ENCODE data around the gene PARD6G.
"Not testable (repeated sequence)": the region's sequence is repeated elsewhere in the genome, so short reads cannot be mapped to it uniquely, and the experiment has no call there.

The PARD6G gene, protein sequence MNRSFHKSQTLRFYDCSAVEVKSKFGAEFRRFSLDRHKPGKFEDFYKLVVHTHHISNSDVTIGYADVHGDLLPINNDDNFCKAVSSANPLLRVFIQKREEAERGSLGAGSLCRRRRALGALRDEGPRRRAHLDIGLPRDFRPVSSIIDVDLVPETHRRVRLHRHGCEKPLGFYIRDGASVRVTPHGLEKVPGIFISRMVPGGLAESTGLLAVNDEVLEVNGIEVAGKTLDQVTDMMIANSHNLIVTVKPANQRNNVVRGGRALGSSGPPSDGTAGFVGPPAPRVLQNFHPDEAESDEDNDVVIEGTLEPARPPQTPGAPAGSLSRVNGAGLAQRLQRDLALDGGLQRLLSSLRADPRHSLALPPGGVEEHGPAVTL

DNA sequence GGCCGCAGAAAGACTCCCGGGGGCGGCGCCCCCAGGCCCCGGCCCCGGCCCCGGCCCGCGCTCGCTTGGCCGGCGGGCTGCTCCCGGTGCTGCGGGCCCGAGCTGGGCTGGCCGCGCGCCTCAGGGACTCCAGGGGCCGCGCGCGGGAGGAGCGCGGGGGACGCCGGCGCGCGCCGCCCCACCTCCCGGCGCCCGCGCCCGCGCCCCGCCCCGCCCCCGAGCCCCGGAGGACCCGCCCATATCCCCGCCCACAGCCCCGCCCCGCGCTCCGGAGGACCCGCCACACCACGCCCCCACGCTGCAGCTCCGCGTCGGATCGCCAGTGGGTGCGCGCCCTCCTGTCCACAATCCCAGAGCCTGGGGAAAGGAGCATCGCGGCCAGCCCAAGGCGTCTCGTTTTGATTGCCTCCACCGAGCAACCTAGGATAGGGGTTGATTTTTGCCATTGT lies at the start of gene PARD6G:
TSS of gene PARD6G (minus strand) at position 122 of the 449 bp plus-strand sequence. CDS start 166 bp downstream, outside the sequence.
- DNase-seq: peak; percentile 55 to 68

DNA sequence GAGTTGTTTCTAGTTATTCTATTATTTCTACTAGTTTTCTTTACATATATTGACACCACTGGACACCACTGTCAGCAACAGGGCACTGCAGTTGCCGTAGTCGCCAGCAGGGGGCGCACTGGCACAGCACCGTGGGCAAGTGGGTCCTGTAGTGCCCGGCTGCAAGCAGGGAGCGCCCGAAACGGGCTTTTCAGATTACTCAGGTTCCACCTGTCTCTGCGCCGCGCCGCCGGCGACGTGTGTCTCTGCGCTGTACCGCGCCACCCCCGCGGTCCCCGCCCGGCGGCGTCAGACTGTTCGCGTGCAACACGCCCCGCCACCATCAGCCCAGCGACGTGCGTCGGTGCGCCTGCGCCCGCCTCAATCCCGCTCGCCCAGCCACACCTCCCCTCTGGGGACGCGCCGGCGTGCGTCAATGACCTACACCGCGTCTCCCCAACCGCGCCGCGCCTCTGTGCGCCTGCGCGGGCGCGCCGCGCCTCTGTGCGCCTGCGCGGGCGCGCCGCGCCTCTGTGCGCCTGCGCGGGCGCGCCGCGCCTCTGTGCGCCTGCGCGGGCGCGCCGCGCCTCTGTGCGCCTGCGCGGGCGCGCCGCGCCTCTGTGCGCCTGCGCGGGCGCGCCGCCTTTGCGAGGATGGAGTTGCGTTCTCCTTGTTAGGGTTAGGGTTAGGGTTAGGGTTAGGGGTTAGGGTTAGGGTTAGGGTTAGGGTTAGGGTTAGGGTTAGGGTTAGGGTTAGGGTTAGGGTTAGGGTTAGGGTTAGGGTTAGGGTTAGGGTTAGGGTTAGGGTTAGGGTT lies 15.1 kb upstream of the PARD6G start:
- DNase-seq: not testable (repeated sequence)

DNA sequence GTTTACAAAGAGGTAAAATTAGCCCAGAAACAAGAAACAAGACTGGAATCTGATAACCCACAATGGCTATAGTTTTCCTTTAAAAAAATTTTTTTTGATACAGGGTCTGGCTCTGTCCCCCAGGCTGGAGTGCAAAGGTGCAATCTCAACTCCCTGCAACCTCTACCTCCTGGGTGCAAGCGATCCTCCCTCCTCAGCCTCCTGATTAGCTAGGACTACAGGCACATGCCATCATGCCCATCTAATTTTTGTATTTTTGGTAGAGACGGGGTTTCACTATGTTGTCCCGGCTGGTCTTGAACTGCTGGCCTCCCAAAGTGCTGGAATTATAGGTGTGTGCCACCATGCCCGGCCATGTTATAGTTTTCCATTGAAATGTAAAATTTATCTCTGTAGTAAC lies 12.3 kb upstream of the PARD6G start:
- DNase-seq: no peak

DNA sequence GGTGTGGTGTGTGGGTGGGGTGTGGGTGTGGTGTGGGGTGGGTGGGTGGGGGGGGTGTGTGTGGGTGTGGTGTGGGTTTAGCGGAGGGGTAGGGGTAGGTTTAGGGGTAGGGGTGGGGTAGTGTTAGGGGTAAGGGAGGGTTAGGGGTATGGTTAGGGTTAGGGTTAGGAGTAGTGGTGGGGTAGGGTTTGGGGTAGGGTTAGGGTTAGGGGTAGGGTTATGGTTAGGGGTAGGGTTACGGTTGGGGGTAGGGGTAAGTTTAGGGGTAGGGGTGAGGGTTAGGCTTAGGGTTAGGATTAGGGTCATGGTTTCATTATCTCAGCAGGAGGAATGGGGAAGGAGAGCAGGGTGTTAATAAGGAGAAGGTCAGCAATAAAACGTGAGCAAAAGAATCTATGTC lies 11.3 kb upstream of the PARD6G start:
- no peak for DNase-seq

DNA sequence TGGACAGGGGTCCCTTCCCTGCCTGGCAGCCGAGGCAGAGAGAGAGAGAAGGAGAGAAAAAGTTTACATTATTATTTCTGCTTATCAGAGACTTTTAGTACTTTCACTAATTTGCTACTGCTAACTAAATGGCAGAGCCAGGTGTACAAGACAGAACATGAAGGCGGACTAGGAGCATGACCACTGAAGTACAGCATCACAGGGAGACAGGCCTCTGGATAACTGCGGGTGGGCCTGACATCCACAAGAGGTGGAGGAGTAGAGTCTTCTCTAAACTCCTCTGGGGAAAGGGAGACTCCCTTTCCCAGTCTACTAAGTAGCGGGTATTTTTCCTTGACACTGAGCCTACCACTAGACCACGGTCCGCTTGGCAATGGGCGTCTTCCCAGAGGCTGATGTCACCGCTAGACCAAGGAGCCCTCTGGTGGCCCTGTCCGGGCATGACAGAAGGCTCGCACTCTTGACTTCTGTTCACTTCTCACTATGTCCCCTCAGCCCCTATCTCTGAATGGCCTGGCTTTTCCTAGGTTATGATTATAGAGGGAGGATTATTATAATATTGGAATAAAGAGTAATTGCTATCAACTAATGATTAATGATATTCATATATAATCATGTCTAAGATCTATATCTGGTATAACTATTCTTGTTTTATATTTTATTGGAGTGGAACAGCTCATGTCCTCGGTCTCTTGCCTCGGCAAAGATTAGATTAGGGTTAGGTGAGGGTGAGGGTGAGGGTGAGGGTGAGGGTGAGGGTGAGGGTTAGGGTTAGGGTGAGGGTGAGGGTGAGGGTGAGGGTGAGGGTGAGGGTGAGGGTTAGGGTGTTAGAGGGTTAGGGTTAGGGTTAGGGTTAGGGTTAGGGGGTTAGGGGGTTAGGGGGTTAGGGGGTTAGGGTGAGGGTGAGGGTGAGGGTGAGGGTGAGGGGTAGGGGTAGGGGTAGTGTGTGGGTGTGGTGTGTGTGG lies 10.5 kb upstream of the PARD6G start:
- DNase-seq: peak; percentile 62 to 63

DNA sequence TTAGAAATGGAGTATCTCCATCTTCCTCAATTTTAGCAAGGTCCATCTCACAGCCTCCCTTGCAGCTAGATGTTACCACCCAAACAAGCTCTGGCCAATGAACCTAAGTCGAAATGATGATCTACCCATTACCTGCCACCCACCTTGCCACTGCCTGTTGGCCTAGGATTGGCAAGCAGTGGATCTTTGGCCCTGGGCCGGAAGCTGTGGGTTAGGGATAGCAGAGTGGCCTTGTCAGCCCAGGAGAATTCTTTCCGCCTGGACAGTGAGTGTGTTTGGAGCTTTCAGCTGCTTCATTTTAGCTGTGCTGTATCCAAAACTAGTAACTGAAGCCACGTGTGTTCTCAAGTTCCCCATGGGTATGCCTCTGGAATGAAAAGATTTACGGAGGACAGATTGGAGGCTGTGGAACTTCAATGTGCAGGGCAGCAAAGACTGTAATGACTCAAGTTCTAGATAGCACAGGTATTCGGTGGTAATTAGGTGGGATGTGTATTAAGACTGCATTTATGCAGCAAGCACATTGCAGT lies 7.7 kb upstream of the PARD6G start:
- DNase-seq: no peak

DNA sequence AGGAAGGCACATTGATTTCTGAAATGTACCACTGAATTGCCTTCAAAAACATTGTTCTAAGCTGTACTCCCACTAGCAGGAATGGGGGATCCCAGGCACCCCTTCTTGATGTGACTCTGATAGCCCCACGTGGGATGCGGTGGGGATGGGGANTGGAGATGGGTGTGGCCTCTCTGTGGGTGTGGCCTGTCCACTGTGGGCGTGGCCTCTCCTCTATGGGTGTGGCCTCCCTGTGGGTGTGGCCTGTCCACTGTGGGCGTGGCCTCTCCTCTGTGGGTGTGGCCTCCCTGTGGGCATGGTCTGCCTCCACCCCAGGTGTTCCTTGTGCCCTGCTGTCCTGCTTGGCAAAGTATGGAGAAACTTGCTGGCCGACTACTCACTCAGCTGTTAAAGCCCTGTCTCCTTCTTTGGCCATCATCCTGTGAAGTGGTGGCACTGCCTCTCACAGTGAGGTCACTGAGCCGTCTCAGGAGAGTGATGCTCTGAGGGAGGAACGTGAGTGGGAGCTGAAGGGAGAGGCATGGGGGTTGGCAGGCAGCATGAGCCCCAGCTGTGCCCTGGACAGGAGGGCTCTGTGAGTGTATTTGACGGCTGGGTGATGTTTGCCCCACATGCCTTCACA lies 6.7 kb upstream of the PARD6G start:
- no peak for DNase-seq

DNA sequence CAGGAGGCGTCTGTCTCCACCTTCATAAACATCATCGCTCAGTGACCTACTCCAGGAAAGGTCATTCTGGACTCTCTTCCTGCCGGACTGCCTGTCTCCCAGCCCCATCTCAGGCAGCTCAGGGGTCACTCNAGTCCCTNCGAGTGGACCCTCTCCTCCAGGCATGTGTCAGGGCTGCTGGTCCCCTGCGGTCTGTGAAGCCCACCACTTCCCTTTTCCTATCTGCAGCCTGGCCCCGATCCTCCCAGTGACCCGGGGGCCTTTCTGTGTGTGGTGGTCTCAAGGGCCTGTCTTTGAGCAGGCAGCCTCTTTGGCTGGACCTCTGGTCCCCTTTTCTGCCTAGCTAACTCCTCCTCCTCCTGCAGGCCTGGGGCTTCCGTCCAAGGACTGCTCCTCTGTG lies 5.9 kb upstream of the PARD6G start:
- DNase-seq: no peak

DNA sequence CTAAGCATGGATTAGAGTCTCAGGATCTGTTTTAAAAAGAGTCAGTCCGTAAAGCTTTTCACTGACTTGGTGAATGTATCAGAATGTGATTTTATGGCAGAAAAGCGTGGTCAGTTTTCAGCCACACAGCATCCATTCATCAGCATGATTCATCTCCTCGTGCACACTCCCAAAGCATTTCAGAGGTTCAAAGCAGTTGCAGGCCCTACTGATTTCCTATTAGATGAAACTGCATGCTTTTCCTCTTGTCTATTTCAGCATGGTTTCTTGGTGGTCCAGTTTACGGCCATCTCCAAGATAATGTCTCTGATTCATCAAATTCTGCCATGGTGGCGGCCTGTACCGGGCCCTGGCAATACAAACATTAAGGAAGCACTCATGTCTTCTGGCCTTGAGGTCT lies 4.8 kb upstream of the PARD6G start:
- no peak for DNase-seq

DNA sequence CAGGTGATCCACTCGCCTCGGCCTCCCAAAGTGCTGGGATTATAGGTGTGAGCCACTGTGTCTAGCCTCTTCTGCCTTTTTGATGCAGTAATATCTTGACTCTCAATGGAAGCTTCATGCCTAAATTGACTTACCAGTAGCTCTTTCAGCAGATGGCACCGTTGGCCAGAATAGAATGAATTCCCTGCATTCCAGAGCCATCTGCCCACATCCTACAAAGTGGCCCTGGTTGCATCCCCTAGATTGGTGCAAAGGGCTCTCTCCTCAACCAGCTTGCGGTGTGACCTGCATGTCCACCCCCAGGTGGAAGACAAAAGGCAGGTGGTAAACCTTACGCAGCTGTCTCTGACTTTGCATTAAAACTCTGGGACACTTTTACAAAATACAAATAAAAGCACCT lies 4.4 kb upstream of the PARD6G start:
- DNase-seq: no peak

DNA sequence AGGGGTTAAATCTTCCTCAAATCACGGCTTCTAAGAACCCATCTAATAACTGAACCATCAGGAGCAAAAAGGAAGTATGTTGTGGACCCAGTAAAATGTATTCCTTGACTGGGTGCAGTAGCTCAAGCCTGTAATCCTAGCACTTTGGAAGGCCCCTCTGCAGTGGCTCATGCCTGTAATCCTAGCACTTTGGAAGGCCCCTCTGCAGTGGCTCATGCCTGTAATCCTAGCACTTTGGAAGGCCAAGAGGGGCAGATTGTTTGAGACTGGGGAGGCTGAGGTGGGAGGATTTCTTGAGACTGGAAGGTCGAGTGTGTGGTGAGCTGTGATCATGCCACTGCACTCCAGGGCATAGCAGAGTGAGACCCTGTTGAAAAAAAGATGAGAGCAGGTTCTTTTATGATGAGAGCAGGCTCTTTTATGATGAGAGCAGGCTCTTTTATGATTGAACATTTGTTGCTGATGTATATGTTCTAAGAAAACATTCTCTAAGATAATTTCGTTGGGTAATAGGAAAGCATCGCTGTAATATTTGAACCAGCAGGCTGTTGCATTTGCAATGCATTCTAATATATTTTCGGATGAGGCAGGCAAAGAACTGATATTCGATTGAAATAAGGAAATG lies 3.5 kb upstream of the PARD6G start:
- no peak for DNase-seq

DNA sequence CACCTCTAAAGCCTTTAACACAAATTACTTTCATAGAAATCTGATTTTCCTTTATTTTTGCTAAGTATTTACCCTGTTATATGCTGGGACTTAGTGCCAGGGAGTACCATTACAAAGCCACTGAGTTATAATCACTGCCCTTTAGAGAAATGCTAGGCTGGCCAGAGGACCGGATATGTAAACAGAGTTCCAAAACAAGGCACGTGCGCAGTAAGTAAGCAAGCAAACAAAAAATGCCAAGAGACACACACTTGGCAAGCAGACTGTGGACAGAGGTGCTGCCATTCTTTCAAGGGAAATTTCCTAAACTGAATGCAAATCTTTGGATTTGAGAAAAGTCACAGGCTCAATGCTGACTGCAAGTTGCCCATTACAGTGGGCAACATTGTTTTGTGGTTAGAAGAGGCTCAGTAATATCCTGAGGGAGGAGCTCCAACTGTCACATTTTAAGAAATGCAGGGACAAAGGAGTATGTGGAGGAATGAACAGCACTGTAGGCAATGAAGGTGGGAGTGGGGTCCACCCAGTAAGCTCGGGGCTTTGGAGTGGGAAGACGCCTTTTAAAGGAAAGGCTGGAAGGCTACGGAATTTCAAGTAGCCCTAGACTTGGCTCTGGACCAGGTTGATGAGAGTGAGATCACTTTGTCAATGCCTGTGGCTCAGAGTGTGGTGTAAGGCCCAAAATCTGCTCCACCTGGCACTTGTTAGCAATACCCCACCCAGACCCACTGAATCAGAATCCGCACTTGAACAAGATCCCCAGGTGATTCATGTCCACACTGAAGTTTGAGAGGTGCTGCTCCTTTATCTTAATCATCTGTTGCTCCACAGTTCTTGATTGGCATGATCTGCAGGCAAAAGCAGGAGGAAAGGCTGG lies 2.1 kb upstream of the PARD6G start:
- DNase-seq: no peak

DNA sequence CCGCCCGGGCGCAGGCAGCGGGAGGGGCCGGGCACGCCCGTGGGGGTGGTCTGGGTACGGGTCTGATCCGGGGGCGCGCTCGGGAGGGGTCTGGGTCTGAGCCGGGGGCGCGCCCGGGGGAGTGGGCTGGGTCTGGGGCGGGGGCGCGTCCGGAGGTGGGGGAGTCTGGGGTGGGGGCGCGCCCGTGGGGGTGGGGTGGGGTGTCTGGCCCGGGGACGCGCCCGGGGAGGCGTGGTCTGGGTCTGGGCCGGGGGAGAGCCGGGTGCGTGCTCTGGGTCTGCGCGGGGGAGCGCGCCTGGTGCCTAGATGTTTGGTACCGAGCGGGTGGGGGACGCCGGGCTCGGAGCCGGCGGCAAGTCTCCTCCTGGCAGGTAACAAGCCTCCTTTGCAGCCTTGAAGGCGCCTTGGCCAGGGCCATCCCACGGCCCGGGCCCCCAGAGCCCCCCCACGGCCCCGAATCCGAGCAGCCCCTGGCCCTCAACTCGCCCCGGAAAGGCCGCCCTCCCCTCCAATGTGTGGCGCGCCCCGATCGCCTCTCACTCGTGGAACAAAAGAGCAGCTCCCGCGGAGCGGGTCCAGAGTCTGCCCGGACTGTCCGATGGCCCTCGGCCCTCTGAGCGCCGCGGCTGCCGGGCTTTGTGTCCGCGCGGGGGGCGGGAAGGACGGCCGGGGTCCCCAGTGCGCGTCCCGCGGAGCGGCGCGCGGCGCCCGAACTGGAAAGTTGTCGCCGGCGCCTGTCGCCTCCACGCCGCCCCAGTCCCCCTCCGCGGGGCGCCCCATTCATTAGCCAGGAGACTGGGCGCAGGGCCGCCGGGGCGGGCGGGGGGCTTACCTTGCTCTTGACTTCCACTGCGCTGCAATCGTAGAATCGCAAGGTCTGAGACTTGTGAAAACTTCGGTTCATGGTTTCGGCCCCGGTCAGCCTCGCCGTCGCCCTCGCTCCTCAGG lies 595 bp downstream of the PARD6G start:
- DNase-seq: no peak

DNA sequence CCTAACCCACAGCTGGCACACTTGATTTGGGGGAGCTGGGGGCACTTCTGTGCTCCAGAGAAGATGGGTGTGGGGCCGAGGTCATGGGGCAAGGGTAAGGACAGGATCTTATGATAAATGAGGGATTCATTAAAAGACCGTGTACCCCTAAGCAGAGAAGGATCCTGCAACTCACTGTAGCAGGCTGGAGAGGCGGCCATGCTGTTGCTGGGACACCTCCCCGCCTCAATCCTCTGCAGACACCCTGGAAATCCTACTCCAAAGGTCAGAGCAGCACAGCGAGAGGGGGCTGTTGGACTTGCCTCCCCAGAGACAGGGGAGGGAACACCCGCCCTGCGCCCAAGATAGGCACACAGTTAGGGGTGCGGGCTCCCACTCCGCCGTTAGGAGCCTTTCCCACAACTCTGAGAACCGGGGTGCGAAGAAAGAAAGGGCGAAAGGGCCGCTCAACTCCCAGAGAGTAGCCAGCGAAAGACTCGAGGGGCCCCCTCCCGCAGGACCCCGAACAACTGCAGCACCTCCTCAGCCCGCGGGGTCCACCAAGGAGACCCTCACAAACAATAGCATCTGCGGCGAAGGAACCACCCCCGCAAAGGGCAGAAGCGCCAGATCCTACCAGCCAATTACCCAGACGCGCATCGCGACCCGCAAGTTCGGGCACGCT lies 1.4 kb downstream of the PARD6G start:
- DNase-seq: no peak

DNA sequence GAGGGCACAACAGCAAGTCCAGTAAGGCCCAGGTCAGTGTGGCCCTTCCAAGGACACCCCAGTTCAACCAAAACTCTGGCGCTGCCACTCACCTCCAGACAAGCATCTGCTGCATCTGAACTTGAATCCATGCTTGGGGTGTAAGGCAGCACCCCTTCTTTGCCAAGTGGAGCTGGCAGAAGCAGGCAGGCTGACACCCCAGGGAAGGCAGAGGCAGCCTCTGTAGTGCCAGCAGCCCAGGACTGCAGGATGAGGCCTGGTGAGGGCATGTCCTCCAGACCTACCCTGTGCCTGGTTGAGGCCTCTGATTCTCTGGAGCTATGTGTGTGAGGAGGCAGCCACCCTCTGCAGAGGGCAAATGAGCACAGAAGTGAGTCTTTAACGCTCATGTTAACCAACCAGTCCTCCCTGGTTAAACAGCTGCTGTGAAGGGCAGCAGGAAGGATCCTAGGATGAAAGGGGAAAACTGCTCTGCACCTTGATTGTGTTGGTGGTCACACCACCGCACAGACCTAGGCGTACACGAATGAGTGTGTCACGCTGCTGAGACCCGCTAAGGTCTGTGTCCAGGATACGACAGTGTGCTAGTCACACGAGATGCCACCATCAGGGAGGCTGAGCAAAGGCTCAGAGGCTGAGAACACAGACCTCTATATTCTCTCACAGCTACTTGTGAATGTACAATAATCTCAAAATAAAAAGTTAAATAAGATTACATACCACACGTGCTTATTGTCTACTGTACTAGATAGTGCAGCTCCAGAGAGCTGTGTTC lies 2.2 kb downstream of the PARD6G start:
- DNase-seq: no peak

DNA sequence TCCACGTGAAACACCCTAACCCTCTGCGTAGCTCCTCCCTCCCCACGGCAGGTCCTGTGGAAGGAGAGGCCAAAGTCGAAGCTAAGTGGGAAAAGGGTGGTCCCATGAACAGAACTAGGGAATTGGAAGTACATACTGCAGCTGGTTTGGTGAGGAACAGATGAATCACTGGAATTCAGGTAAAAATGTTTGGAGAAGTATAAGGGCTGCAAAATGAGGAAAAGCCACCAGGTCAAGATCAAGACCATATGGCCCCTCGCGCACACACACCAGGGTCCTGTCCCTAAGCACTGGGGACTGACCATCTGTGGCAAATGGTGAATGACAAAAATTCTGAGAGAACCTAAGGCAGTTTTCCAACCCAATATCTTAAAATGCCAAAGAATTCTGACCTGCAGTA lies 3.1 kb downstream of the PARD6G start:
- no peak for DNase-seq

DNA sequence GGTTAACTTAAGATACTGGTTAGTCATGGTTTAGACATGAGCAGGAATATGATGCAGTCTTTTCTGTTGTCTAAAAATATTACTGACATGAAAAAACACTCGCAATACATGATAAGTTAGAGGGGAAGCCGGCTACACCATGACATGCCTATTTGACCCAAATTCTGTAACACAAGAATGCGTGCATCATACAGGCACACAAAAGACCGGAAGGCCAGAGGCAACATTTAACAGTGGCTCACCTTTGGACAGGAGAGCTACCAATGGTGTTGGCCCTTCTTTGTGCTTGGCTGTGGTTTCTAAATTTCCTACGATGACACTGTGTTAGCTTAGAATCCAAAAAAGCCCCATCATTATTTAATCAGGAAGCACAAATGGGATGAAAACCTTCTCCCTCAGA lies 4.1 kb downstream of the PARD6G start:
- no peak for DNase-seq

Data from CD4-positive, alpha-beta T cell treated with Interleukin-4 for 1 hour (primary cell).